OCI-LY7 (cell line): ENCODE results near the gene ATF1. TPM values are rescaled to one million over a fixed set of nuclear protein-coding genes. Genes with fewer than 3 reads are reported as not detected.

ENCODE experiments used
- BruUV-seq: library from RNA; stranded (reverse); fragments of 400-500 nt; replicated peaks from 2 replicates; lab custom pipeline; 2021; lab: Mats Ljungman, UMichigan
- CTCF ChIA-PET: fragments of 300-600 bp; sonication (Branson Sonifier 250); formaldehyde crosslinking; loops from one replicate; lab custom pipeline; 2022; ENCODE audit warnings: antibody characterized with exemption; ENCODE audit not compliant: unreplicated experiment; lab: Charles Lee
- POLR2A ChIA-PET: fragments of 300-600 bp; sonication (Branson Sonifier 250); formaldehyde crosslinking; loops from one replicate; lab custom pipeline; 2022; ENCODE audit warnings: antibody characterized with exemption; lab: Charles Lee
- DNase-seq: peaks from one replicate; pipeline ENCODE4 v3.0.0-alpha.2; 2015; ENCODE audit warnings: low spot score
- H2AFZ ChIP-seq: fragments of 200-600 bp; sonication (generic), shearing (Covaris generic); 2 replicates; pipeline ENCODE4 v1.6.1; 2014; ENCODE audit warnings: mild to moderate bottlenecking, antibody characterized with exemption, low read length, moderate library complexity
- H3K27ac ChIP-seq: fragments of 200-600 bp; sonication (generic); 2 replicates; pipeline ENCODE4 v1.5.1; 2014; ENCODE audit warnings: mixed run types, low read depth, mild to moderate bottlenecking, moderate library complexity, low read length, inconsistent platforms; ENCODE audit not compliant: poor library complexity, severe bottlenecking
- H3K36me3 ChIP-seq: fragments of 200-600 bp; sonication (generic); 2 replicates; pipeline ENCODE4 v1.6.1; 2014; ENCODE audit warnings: mild to moderate bottlenecking, antibody characterized with exemption, low read length, moderate library complexity, mixed read lengths; ENCODE audit not compliant: insufficient read depth
- H3K4me1 ChIP-seq: fragments of 200-600 bp; sonication (generic); 2 replicates; pipeline ENCODE4 v1.5.1; 2014; ENCODE audit warnings: mild to moderate bottlenecking, low read length; ENCODE audit not compliant: insufficient read depth, poor library complexity, severe bottlenecking
- H3K4me2 ChIP-seq: fragments of 200-600 bp; sonication (generic); 2 replicates; pipeline ENCODE4 v1.6.1; 2014; ENCODE audit warnings: mild to moderate bottlenecking, low read length
- H3K4me3 ChIP-seq: fragments of 200-600 bp; sonication (generic); 2 replicates; pipeline ENCODE4 v1.5.1; 2014; ENCODE audit warnings: mild to moderate bottlenecking, low read depth, low read length; ENCODE audit not compliant: poor library complexity, severe bottlenecking
- H3K79me2 ChIP-seq: fragments of 200-600 bp; sonication (generic); 2 replicates; pipeline ENCODE4 v1.6.1; 2016; ENCODE audit warnings: low read depth, mild to moderate bottlenecking, low read length, moderate library complexity, mixed read lengths; ENCODE audit not compliant: insufficient read depth
- H3K9me2 ChIP-seq: fragments of 200-600 bp; sonication (generic); 2 replicates; pipeline ENCODE4 v1.6.1; 2016; ENCODE audit warnings: mild to moderate bottlenecking, low read length, mixed read lengths; ENCODE audit not compliant: insufficient read depth
- H3K9me3 ChIP-seq: fragments of 200-600 bp; sonication (generic); 2 replicates; pipeline ENCODE4 v1.6.1; 2014; ENCODE audit warnings: mild to moderate bottlenecking, mixed run types, low read length, mixed read lengths
- H4K20me1 ChIP-seq: fragments of 200-600 bp; sonication (generic); 2 replicates; pipeline ENCODE4 v1.6.1; 2014; ENCODE audit warnings: mild to moderate bottlenecking, antibody characterized with exemption, low read length, moderate library complexity, mixed read lengths; ENCODE audit not compliant: insufficient read depth
- CTCF ChIP-seq: fragments of 200-600 bp; sonication (generic); conservative IDR thresholded peaks from 2 replicates; pipeline ENCODE4 v1.5.1; 2014; ENCODE audit warnings: mild to moderate bottlenecking, antibody characterized with exemption, low read length, moderate library complexity, mixed read lengths
- EZH2phosphoT487 ChIP-seq: fragments of 200-600 bp; sonication (generic); IDR thresholded peaks from 2 replicates; pipeline ENCODE4 v1.6.1; 2018; ENCODE audit warnings: low read depth, borderline replicate concordance, mild to moderate bottlenecking, mixed run types, antibody characterized with exemption, low read length, moderate library complexity, mixed read lengths
- intact Hi-C: fragments of 100-400 bp; cut with micrococcal nuclease; formaldehyde crosslinking; loops from one replicate; pipeline ENCODE4 v1.10.0; 2022; ENCODE audit not compliant: unreplicated experiment
- total RNA-seq, 2 experiments: library from RNA; depleted of rRNA in 1 of 2; stranded (reverse); fragments of >200 nt in 1 of 2; shearing (Covaris generic) in 1 of 2; gene quantifications; 2 replicates each; pipeline ENCODE4 v1.2.3, GENCODE V29; 2014 to 2022

The ATF1 gene
- total RNA-seq, 2 experiments from 2014 or later = 47.4 to 55.7 TPM

- H3K4me2 ChIP-seq = no peak overlapping the region
- H3K9me2 ChIP-seq = no peaks in the 10 kb centered on the region
- ChIA-PET POLR2A (interaction anchor here (1.1 kb wide), 1 partner anchor 26 kb away, joined by 8 read pairs; no protein-coding TSS in a partner anchor), CTCF (no interaction called here)
- peaks cover 24% of the 10 kb centered on the region for H3K9me3 ChIP-seq
- H2AFZ ChIP-seq = no peak overlapping the region
- peak; percentile 25 for DNase-seq
- no peaks in the 10 kb centered on the region; the same call in 1 of the 2 replicates for H3K79me2 ChIP-seq
- intact Hi-C loops = no loop called here
- no TSS peak for BruUV-seq
- H3K4me1 ChIP-seq = no peaks in the 10 kb centered on the region
- no peak overlapping the region for H3K4me3 ChIP-seq
- TF ChIP-seq CTCF (no peak), EZH2phosphoT487 (no peak)
- no peak overlapping the region for H3K27ac ChIP-seq
- peaks cover 90% of the 10 kb centered on the region for H3K36me3 ChIP-seq
- H4K20me1 ChIP-seq = no peaks in the 10 kb centered on the region
Measured at GRCh38 chr12:50799908-50800307, 36.0 kb downstream of the ATF1 start.

GRCh38 chr12:50803230-50803875 lies 39.5 kb downstream of the ATF1 start:
- BruUV-seq = no TSS peak
- ChIA-PET CTCF (no interaction called here), POLR2A (no interaction called here)
- H3K27ac ChIP-seq = no peak overlapping the region
- no peaks in the 10 kb centered on the region for H3K4me1 ChIP-seq
- no peak for DNase-seq
- no peaks in the 10 kb centered on the region; the same call in 1 of the 2 replicates for H3K79me2 ChIP-seq
- no peaks in the 10 kb centered on the region for H4K20me1 ChIP-seq
- intact Hi-C loops = no loop called here
- TF ChIP-seq CTCF (no peak), EZH2phosphoT487 (no peak)
- peaks cover 80% of the 10 kb centered on the region for H3K36me3 ChIP-seq
- H3K4me3 ChIP-seq = no peak overlapping the region
- H2AFZ ChIP-seq = no peak overlapping the region
- H3K4me2 ChIP-seq = no peak overlapping the region
- H3K9me2 ChIP-seq = no peaks in the 10 kb centered on the region
- H3K9me3 ChIP-seq = peaks cover 24% of the 10 kb centered on the region

- no TSS peak for BruUV-seq
Measured at GRCh38 chr12:50806176-50806575, 42.3 kb downstream of the ATF1 start.

More at GRCh38 chr12:50806176-50806575, 42.3 kb downstream of the ATF1 start:
- TF ChIP-seq EZH2phosphoT487 (no peak), CTCF (no peak)
- Histone ChIP-seq H3K9me3 (peaks cover 3% of the 10 kb centered on the region; the same call in 1 of the 2 replicates), H2AFZ (no peak overlapping the region), H4K20me1 (no peaks in the 10 kb centered on the region), H3K4me1 (no peaks in the 10 kb centered on the region), H3K27ac (no peak overlapping the region), H3K36me3 (peaks cover 79% of the 10 kb centered on the region), H3K9me2 (no peaks in the 10 kb centered on the region), H3K4me2 (no peak overlapping the region), H3K4me3 (no peak overlapping the region), H3K79me2 (no peaks in the 10 kb centered on the region; the same call in 1 of the 2 replicates)
- intact Hi-C loops = loop anchor here (5.0 kb wide), 1 partner anchor 39 kb away; no protein-coding TSS in a partner anchor
- ChIA-PET POLR2A (no interaction called here), CTCF (no interaction called here)
- DNase-seq = no peak
